Epithelial cell of prostate (primary cell): ENCODE results near the gene KHSRP.
"Not testable (repeated sequence)": the region's sequence is repeated elsewhere in the genome, so short reads cannot be mapped to it uniquely, and the experiment has no call there.

Experiments used
- DNase-seq: peaks from one replicate; pipeline ENCODE4 v3.0.0-alpha.2; 2011; ENCODE audit warnings: low read depth, low spot score
- H3K27ac ChIP-seq: fragments of 450-650 bp; 2 replicates; pipeline ENCODE4 v1.5.1; 2017; ENCODE audit warnings: mild to moderate bottlenecking

The KHSRP gene

GRCh38 chr19:6421075-6422014, 3.3 kb downstream of the KHSRP start:
- no peak overlapping the region for H3K27ac ChIP-seq
- no peak for DNase-seq

DNA sequence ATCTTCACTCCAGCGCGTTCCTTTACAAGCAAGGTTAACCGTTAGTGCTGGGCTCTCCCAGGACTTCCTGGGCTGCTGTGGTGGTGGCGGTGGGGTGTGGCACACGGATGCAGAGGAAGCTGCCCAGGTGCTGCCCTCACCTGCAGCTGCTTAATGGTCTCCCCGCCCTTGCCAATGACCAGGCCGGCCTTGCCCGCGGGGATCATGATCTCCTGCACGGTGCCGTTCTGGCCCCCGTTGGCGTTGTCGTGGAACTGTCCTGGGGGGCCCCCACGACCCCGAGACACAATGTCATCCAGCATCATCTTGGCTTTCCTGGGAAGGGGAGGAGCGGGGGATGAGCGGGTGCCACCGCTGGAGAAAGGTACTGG, 6.1 kb downstream of the KHSRP start:
- no peak overlapping the region for H3K27ac ChIP-seq
- no peak for DNase-seq

GRCh38 chr19:6417713-6418561, 6.7 kb downstream of the KHSRP start:
- H3K27ac ChIP-seq: no peak overlapping the region
- no peak for DNase-seq

DNA sequence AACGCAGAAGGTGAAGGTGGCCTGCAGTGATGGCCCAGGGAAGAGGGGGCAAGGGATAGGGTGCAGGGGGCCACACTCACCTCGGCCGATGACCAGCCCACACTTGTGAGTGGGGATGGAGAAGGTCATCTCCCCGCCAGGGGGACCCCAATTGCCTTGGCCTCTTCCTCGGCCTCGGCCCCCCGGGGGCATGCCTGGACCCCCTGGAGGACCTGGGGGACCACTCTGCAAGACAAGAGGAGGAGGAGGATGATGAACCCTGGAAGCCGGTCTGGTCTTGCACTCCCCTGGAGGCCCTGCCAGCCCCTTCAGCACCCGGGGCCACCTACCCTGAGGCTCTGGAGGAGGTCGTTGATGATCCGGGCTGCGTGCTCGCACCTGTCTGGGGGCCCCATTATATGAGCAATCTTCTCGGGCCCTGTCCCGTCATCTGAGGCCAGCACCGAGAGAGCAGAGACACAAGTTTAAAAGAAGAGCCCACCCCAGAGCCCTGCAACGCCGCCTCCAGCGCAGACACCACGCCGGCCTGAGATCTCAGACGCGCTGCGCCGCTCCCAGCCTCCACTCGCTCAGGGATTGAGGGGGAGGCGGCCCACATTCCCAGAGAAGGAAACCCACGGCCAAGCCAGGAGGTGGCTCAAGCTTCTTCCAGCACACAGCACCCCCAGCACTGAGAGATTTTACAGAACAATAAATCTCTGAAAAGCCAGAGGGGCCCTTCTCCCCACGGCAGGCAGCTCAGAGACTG, 7.8 kb downstream of the KHSRP start:
- no peak for DNase-seq
- H3K27ac ChIP-seq: no peak overlapping the region

DNA sequence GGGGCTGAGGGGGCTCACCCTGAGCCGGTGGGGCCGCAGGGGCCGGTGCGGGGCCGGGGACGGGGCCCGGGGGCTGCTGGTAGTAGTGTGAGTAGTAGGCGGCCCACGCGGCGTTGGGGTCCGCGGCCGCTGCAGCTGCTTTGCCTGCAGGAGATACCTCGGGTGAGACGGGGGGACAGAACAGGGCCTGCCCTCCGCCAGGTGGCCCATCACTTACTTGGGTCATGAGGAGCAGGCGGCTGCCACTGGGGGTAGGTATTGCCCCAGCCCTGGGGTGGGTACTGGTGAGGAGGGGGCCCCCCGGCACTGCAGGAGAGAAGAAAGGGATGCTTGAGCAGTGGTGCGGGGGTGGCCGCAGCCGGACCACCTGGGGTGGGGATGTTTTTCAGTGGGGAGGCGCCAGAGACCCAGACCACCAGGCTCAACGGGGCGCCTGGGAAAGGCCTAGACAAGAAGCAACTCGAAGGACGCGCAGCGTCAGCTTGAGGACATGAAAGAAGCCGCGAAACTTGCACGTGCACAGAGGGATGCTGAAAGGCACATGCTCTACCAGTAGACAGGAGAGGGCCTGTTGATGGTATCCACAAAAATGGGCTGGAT, 8.9 kb downstream of the KHSRP start:
- DNase-seq: no peak
- H3K27ac ChIP-seq: no peak overlapping the region

DNA sequence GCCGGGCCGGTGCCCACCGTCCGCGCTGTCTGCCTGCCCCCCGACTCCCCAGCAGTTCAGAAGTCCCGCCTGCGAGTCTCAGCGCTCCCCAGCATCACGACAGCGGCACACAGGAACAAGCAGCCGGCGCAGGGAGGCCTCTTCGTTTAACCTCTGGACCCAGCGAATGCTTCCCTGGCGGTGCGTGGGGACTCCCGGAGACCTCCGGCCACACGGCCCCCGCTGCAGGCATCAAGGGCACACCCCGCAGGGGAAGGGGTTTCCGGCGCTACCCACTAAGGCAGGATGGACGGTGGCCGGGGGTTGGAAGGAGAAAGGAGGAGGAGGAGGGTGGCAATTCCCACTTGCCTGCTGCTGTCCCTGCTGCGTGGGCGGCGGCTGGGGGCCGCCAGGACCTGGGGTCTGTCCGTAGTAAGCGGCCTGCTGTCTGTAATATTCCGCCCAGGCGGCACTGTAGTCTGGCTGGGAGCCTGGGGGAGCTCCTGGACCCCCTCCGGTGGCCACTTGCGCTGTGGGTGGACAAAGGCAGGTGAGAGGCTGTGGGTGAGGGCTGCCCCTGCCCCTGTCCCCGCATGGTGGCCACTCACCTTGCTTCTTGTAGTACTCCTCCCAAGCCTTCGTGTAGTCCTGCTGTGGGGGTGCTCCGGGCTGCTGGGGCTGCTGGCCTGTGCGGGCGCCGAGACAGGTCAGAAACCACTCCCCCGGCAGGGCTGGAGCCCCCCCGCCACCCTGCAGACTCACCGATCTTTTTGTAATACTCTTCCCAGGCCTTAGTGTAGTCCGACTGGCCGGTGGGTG, 9.6 kb downstream of the KHSRP start:
- no peak for DNase-seq
- H3K27ac ChIP-seq: no peak overlapping the region

DNA sequence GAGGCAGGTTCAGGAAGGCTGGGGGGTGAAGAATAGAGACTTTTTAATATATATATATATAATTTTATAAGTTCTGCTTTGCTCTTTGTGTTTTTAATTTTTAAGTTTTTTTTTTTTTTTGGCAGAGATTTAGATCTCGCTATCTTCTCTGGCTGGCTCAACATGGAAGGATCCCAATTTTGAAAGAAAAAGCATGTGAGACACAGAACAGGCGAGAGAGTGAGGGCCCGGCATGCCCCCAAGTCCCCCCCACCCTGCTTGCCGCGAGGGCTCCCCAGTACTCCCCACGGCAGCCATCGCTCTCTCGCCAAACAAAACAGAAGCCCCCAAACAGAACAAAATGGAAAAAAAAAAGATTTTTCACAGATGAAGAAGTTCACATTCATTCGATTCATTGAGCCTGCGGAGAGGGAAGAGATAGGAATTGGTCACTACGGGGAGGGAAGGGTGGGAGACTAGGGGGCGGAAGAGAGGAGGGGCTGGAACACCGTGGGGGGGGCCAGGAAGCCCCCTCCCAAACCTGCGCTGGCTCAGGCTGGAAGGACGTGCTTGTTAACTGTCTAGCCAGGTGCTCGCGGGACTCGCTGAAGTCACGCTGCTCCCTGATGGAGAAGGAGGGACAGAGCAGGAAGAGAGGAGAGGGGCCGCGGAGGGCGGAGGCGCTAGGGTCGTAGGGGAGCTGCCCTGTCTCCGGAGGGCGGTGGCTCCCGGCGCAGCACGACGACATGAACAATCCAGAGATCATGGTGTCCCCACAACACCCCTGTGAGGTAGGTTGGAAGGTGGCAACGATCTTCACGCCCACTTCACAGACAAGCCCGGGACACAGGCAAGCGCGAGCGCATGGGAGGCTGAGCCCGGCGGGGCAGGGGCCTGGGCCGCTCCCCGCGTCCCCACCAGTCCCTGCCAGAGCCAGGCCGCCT, 10.6 kb downstream of the KHSRP start:
- no peak for DNase-seq
- H3K27ac ChIP-seq: no peak overlapping the region

GRCh38 chr19:6413291-6413690, 11.3 kb downstream of the KHSRP start:
- H3K27ac ChIP-seq: no peak overlapping the region
- DNase-seq: no peak

- no peak for DNase-seq
- H3K27ac ChIP-seq: no peak overlapping the region
Measured at GRCh38 chr19:6412447-6413091, 12.0 kb downstream of the KHSRP start.

DNA sequence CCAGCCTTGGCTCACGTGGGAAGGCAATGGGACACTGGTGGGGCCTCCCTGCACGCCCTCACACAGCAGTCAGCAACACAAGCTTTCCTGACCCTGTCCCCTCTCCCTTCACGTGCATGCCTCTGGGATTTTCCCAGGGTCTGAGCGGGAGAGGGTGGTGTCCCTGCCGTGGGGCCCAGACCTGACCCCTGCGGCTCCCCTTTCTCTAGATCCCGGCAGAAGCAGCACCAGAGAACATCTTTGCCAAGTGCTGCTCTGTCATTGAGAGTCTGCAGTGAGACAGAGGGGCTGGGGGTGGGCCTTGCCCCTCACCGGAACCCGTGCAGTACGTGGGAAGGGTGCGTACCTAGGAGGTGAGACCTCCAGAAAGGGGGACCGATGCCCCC, 12.6 kb downstream of the KHSRP start:
- DNase-seq: no peak
- no peak overlapping the region for H3K27ac ChIP-seq

DNA sequence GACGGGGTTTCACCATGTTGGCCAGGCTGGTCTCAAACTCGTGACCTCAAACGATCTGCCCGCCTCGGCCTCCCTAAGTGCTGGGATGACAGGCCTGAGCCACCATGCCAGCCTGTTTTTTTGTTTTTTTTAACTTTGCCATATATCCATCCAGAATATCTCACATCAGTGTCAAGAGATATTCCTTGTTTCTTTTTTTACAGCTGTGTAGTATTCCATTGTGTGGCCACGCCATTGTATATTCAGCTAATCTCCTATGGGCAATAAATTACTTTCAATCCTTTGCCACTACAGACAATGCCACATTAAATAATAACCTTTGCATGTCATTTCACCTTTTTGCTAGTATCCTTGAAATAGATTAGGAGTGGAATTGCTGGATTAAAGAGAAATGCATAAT, 15.3 kb downstream of the KHSRP start:
- DNase-seq: no peak
- no peak overlapping the region for H3K27ac ChIP-seq

DNA sequence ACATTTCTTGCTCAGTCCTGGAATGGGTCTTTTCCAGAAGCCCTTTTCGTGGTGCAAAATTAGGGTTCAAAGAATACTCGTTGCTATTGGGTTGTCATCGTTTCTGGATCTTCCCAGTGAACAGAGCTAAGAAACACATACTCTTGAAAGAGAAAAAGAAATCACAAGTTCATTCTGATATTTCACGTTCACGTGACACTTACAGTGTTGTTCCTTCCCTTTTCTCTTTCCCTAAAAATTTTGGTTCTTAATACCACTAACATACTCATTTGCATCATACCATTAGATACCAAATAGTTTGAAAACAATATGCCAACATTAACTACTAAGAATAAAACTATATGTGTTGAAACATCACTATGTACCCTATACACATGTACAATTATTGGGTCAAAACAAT, 18.2 kb downstream of the KHSRP start:
- DNase-seq: no peak

DNA sequence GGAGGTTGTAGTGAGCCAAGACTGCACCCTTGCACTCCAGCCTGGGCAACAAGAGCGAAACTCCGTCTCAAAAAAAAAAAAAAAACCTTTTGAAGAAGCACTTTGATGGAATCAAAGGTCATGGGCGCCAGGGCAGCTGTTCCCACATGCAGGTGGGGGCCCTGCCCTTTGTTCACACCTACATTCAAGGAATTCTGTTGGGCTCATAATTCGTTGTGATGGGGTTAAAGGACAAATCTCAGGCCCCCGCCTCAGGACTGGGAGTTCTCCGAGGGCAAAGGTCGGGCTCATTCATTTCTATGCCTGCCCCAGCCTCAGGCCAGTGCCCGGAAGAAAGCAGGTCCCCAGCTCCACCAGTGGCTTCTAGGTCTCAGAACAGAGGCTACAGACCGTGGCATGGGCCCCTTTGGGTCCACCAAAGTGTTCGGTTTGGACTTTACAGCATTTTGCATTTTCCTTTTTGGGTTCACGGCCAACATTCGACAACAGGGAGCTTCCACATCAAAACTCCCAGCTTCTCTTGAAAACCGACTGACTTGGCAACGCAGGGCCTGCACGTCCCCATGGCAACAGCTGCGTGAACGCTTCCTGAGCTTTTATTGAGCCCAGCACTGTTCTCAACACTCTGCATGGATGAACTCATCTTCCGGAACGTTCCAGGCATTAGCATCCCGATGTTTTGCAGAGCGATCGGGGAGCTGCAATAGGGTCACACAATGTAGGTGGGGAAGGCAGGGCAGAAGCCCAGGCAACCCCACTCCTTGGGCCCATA, 21.6 kb downstream of the KHSRP start:
- H3K27ac ChIP-seq: no peak overlapping the region
- no peak for DNase-seq

More for the DNA sequence above, 18.2 kb downstream of the KHSRP start:
- no peak overlapping the region for H3K27ac ChIP-seq

- H3K27ac ChIP-seq: no peak overlapping the region
- no peak for DNase-seq
Measured at GRCh38 chr19:6402058-6402457, 22.6 kb downstream of the KHSRP start.

GRCh38 chr19:6400062-6400944, 24.3 kb downstream of the KHSRP start:
- not testable (repeated sequence) for DNase-seq, H3K27ac ChIP-seq

DNA sequence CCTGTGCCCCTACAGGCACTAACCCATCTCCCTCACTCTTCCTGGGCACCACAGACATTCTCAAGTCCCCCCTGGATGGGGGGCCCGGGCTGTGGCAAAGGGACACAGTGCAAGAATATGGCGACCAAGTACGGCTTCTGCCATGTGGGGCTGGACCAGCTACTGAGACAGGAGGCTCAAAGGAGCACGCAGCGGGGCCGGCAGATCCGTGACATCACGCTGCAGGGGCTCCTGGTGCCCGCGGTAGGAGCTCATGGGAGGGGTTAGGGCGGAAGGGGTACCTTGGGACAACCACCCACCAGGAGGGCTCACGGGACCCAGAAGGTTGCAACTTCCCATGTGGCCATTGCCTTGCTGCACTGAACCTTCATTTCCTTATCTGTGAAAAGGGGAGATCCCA, 28.3 kb downstream of the KHSRP start:
- no peak overlapping the region for H3K27ac ChIP-seq
- DNase-seq: no peak
